DLD1 (cell line): Measurements from ENCODE around the gene BCL10.

Experiments
- in situ Hi-C: cut with HindIII; loops from 2 replicates; pipeline ENCODE4 v1.10.0; 2017; ENCODE audit warnings: low sequenced_read_pairs

The BCL10 gene

DNA sequence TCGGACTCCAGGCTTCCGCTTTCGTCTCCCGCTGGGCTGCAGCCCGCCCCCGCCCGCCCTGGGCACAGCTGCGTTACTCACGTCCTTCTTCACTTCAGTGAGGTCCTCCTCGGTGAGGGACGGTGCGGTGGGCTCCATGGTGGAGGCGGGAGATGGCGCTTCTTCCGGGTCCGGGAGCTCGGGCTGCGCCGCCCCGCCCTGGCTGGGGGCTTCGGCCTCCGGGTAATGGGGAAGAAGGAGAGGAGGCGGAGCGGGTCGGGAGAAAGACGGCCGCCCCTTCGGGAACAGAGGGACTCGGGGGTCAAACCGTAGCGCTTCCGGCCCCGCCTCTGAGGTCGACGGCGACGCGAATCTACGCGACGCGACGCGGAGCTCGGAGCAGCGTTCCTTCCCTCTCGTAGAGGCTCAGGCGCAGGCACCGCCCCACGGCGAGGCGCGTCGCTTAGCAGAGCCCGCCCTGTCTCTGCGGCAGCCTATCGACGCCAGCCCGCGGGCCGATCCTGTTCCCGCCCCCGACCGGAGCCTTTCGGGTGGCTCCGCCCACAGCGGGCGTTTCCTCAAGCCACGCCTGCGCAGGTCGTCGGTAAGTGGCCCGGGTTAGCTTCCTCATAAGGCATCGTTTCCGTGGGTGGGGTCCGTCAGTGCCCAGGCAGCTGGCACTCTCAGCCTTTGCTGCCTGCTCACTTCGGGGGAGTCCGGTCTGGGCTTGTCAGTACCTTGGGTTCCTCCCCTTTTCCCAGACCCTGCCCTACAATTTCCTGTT, at the start of gene BCL10:
Gene BCL10 (minus strand): TSS at position 418 of the 763 bp plus-strand sequence. CDS start 280 bp downstream, at position 138.
- in situ Hi-C loops = no loop called here

DNA sequence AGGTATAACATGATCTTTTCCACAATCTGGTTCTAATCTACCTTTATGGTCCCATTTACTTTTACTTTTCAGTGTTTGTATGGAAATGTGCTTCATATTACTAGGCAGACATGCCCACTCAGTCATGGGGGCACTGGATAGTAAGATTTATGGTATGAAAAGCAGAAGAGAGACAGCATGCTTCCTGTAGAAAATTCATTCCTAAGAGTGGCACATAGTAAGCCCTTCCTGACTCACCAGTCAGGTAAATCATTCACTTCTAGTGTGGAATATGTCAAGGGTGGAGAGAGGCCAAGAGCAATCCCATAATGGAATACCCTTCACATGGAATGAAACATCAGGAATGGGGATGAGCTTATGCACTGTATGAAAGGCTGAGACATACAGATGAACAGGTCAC, 49.5 kb upstream of the BCL10 start:
- in situ Hi-C loops = loop anchor here (10.0 kb wide), 1 partner anchor 149 kb away; no protein-coding TSS in a partner anchor

DNA sequence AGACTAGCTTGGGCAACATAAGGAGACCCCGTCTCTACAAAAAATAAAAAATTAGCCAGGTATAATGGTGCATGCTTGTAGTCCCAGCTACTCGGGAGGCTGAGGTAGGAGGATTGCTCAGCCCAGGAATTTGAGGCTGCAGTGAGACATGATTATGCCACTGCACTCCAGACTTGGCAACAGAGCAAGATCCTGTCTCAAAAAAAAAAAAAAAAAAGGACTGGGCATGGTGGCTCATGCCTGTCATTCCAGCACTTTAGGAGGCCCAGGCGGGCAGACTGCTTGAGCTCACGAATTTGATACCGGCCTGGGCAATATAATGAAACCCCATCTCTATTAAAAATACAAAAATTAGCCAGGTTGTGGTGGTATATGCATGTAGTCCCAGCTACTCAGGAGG, 47.3 kb upstream of the BCL10 start:
- in situ Hi-C loops = loop anchor here (10.0 to 25.0 kb wide), 2 partner anchors 151 to 364 kb away; no protein-coding TSS in a partner anchor

DNA sequence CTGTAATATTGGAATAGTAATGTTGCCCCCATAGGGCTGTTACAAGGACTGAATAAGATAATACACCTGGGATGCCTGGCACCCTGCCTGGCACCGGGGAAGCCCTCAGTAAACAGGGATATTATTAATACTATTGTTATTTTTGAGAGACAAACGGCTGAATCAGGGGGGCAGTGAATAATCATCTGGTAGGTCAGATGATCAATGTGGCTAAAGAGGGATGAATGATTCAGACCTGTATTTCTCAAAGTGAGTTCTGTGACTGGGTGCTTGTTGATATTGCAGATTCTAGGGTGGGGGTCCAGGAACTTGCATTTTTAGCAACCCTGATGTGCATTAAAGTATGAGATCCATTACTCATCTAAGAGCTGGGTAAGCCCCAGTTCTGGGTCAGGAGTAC, 46.2 kb upstream of the BCL10 start:
- in situ Hi-C loops = loop anchor here (10.0 to 25.0 kb wide), 2 partner anchors 152 to 365 kb away; no protein-coding TSS in a partner anchor

DNA sequence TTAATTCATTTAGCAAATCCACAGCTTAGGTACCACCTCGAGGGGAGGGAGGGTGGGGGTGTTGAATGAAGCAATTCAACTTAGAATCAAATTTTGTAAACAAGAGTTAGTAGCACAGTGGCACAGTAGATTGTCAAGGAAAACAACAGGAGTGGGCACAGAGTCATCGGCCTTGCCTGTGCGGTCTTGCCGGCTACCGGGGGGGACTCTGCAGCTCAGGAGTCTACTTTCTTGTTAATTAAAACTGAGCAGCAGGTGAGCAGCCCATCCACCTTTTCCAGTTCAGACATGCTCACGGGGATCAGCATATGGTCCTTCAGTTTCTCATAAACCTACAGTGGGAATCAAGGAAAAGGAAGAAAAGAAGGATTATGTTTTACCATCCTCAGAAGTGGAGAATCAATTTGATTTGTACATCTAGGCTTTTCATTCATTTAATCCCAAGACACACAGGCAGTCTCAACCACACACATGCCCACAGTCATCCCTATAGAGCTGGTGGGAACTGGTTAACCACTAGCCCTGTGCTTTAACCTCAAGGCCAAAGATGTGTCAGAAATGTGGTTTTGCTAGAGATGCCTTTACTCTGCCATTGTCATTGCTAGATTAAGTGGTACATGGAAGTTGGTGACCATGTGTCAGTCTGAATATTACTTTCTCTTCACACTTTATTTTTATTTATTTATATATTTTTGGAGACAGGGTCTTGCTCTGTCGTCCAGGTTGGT, 45.0 kb upstream of the BCL10 start:
- in situ Hi-C loops = loop anchor here (10.0 to 25.0 kb wide), 2 partner anchors 153 to 366 kb away; no protein-coding TSS in a partner anchor

DNA sequence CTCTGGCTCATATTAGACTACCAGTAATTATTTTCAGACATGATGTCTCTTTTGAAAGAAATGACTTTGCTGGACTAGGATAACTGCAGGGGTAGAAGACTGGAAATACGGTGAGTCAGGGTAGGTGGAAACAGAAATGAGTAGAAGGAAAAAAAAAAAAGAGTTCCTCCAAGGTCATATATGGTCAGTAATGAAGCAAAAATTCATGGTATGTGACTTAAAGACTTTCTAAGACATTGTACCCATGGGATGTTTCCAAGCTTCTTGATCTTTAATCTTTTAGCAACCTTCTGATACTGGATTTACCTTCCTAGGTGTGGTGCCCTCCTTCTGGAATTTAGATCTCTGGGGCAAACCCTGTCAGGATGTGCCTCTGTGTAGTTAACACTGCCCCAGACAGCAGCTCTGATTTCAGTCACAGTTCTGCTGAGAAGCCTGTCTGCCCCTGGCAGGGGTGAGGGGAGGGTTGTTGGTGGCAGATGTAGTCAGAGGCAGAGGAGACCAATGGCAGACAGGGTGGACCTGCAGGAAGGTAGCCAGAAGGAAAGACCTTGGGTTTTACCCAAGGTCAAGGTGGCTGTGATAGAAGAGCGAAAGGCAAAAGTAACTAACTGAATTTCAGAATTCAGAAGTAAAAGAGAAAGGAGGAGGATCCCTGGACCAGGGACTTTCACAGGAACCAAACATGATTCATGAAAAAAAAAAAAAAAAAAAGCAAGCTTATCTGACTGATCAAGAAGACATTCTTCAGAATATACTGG, 44.1 kb upstream of the BCL10 start:
- in situ Hi-C loops = loop anchor here (10.0 to 25.0 kb wide), 2 partner anchors 154 to 367 kb away; no protein-coding TSS in a partner anchor

DNA sequence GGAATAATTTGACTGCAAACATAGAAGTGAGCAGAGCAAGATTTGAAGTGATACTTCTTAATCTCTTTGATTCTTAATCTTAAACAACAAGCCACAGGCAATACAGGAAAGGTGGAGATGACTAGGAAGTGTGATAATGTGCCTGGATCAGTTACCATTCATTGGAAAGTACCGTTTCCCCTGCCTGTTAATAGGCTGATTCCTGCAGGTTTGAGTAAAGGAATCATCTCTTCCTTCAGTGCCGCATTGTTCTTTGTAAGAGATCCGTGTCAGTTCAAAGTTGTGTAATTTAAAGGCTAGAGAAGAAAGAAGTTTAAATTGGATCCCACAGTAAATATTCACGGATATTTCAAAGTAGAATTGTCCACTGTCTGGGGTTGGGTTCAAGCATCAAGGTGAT, 43.5 kb upstream of the BCL10 start:
- in situ Hi-C loops = loop anchor here (10.0 to 25.0 kb wide), 2 partner anchors 155 to 367 kb away; no protein-coding TSS in a partner anchor

DNA sequence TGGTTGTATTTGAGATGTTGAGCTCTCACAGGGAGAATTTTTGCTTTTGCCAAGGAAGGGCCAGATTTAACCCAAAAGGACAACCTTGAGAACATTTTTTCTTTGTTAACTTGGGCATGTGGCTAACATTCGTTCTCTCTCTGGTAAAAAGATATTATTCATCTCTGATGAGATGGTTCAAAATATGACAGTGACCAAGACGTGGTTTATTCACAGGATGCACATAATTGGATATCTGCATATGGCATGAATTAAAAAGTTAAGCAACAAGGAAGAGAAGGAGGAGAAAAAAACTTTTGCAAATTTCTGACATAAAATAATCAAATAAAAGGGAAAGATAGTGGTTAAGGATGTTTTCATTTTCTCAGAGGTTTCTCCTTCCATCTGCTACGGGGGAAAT, 43.1 kb upstream of the BCL10 start:
- in situ Hi-C loops = loop anchor here (25.0 kb wide), 1 partner anchor 368 kb away; no protein-coding TSS in a partner anchor

DNA sequence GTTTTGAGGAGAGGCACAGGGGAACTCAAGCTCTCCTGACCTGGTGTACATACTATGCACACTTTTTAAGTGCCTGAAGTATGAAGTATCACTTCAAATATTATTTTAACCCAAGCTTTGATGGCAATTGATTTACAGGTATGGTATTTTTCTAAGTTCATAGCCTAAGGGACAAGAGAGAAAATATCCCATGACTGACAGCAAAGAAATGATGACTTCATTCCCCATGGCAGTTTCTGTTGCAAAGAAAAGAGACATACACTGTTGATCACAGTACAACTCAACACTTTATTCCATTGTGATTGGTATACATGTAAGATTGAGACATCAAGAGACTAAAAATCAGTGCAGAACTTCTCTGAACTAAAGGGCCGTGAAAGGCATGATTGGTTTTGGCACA, 41.8 kb upstream of the BCL10 start:
- in situ Hi-C loops = loop anchor here (25.0 kb wide), 1 partner anchor 369 kb away; no protein-coding TSS in a partner anchor

DNA sequence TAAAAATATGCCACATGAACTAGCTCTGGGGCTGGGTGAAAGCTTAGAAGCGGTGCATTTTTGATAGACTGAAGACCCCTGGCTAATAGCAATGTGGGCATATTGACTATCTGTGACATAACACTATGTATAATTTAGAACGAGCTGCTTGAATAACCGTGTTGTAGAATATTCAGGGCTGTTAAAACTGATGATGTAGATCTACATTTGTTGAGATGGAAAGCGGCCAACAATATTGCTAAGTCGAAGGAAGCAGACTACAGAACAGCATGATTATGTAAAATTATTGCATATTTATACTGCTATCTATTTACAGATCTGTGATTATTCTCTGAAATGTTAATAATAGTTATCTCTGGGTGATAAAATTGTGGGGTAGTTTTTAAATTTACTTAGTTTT, 41.1 kb upstream of the BCL10 start:
- in situ Hi-C loops = loop anchor here (25.0 kb wide), 1 partner anchor 370 kb away; no protein-coding TSS in a partner anchor

DNA sequence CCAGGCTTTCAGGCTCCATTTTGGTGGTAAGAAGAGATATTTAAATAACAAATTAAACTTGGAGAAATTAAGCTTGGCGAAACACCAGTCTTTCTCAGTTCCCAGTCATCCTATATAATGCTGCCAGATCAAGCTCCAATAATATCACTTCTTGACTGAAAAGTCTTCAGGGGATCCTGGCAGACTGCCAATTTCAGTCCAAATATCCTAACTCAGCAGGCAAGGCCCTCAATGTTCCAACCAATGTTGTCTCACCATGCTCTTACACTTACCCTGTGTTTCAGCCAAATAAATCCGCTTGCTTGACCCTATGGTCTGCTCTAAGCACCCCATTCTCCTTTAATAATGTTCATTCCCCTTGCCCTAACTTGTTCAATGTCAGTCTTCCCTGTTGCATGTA, 39.9 kb upstream of the BCL10 start:
- in situ Hi-C loops = loop anchor here (25.0 kb wide), 1 partner anchor 371 kb away; no protein-coding TSS in a partner anchor

DNA sequence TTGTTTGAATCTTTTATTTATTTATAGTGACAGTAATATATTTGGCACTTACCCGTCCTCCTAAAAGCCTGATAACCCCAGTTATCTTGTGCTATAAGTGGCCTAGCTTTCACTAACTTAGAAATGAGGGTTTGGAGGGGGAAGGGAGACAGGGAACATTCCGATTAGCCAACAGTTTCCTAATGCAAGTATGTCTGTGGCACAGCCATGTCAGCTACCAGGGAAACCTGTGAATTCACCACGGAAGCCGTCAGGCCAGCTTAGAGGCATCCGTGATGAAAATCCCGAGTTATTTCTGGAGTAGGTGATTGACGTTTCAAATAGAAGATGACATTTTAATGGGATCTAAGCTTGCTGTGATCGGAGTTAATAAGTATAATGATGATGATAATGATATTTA, 39.4 kb upstream of the BCL10 start:
- in situ Hi-C loops = loop anchor here (25.0 kb wide), 1 partner anchor 372 kb away; no protein-coding TSS in a partner anchor

DNA sequence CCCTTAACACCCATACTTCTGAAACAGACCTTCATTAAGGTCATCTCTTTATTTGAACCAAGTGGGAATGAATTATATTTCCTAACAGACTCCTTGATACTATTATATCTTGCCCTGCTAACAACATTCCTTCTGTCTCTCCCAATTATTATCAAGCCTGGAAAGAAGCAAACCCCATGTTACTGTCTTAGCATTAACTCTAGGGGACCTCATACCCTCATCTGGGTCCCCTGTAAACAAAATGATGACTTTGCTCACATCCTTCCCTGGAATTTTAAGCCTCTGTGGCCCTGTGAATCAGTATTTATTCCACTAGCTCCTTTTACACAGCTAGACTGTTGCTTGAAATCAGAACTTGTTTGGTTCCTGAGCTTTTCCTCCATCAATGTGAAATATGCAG, 38.3 kb upstream of the BCL10 start:
- in situ Hi-C loops = loop anchor here (25.0 kb wide), 1 partner anchor 373 kb away; no protein-coding TSS in a partner anchor

DNA sequence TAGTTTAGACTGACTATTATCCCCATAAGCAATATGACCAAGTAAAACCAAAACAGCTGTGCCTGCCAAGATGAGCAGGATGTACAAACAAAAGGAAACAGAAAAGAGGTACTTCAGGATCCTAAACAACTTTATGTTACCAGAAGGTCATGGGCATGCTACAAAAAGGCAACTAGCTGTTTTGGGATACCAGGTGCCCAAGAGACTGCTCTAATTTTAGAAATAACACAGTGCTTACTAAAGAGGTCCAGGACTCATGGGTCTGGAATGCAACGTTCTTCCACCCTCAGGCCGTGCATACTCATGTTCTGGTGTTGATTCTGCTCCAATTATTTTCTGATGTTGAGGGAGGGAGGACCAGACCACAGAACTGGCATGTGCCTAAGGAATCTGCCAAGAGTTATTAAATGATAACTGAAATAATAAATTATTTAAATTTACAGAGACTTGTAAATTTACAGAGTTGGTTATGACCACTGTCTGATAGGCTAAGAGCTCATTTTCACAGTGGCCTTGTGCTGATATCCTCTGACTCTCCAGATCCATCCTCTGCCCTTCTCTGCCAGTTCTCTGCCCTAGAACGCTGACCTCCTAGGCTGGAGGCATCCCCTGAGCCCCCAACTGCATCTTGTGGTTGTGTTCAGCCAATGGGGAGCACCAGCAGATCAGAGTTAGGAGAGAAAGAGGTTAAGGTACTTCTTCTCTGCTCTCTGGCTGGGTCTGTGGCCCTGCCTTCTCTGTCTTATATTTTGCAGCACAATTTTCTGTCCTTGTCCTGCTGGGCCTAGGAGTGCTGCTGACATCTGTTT, 37.7 kb upstream of the BCL10 start:
- in situ Hi-C loops = loop anchor here (25.0 kb wide), 1 partner anchor 373 kb away; no protein-coding TSS in a partner anchor

DNA sequence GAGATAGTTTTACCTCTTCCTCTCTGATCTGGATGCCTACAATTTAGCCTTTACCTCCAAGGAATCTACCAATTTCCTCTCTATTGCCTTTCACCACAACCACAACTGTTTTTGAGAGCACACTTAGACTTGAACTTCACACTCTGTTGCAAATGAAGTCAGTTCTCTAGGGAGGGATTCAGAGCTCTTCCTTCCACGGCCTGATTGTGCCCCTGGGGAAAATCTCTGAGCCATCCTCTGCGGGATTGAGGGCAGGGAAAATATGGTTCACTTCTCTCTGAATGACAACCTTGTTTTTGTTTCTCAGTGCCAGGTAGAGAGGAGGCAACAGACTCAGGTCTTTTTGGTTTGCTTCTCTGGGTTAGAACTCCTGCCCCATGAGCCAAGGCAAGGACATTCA, 35.4 kb upstream of the BCL10 start:
- in situ Hi-C loops = loop anchor here (25.0 kb wide), 1 partner anchor 375 kb away; no protein-coding TSS in a partner anchor

DNA sequence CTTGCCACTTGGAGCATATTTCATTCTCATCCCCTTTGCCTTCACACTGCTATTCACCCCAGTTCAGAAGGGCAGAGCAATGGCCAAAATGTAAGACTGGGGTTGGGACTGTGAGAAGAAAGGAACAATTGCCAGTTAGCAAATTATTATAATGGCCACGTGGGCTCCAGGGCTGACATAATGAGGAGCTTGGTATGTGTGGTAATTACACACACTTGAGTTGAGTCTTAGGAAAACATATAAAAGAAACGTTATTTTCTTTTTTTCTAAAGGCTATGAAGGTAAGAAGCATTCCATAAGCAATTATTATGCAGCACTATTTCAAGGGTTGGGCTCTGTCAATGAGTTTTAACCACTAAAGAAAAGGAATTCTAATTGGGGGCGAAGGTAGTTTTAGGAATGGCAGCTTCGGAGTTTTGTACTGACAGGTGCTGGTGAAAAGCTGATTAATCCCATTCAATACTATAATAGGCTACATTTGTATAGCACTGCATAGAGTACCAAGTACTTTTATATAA, 32.5 kb upstream of the BCL10 start:
- in situ Hi-C loops = loop anchor here (25.0 kb wide), 1 partner anchor 378 kb away; no protein-coding TSS in a partner anchor

DNA sequence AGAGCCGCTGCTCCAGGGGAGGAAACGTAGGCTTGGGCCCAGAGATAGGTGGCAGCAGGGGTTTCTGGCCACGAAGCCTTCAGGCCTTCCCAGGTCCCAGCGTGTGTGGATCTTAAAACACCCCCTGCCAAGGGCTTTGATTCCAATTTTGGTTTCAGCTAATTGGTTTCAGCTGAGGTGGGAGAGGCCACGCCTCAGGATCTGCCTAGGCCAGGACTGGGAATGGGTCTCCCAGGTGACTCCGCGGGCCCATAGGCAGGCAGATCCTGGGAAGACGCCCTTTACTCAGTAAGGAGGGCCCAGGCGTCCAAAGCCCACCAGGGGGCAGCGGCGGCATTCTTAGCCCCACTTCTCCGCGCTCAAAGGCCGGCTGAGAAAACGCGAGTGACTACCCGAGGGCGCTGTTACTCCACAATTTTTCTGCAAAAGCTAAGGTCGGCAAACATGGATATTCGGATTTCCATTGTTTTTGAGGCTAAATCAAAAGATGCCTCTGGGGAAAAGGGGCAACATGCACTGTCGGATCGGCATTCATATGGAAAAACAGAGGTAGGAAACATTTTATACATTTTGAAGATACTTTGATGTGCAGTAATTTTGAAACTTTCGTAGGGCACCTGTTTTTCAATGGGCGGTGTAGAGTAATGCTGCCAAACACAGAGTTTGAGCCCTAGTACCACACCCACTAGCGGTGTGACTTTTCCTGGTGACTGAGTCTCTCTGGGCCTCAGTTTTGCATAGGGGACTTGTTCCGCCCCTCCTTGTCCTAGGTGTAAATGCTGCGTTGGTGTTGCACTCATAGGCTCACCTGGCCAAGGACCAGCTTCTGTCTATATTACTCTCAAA, 31.8 kb upstream of the BCL10 start:
- in situ Hi-C loops = loop anchor here (25.0 kb wide), 1 partner anchor 379 kb away; no protein-coding TSS in a partner anchor

DNA sequence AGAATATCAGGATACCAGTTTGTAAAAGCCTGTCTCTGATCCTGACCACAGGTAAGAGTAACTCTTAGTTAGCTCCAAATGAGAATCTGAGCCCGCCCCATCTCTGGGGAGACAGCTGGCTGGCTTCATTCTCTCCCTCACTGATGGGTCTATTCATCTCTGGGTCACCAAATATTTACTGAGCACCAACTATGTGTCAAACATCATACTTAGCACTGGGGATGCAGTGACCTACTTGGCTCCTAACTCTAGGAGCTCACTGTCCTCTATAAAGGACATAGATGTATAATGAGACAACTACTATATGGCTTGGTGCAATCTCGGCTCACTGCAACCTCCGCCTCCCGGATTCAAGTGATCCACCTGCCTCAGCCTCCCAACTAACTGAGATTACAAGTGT, 29.8 kb upstream of the BCL10 start:
- in situ Hi-C loops = loop anchor here (25.0 kb wide), 1 partner anchor 381 kb away; no protein-coding TSS in a partner anchor
